WERI-Rb-1 (cell line): Measurements from ENCODE around the gene JSRP1.

Experiments used
- DNase-seq: peaks from one replicate; pipeline ENCODE4 v3.0.0-alpha.2; 2020
- H3K27ac ChIP-seq: fragments of 250-450 bp; sonication (Bioruptor Pico); 2 replicates; pipeline ENCODE4 v1.5.1; 2020; ENCODE audit warnings: mild to moderate bottlenecking, moderate library complexity
- H3K27me3 ChIP-seq: fragments of 250-450 bp; sonication (Bioruptor Pico); 2 replicates; pipeline ENCODE4 v1.5.1; 2021; ENCODE audit warnings: mild to moderate bottlenecking, low read depth, moderate library complexity; ENCODE audit not compliant: insufficient read depth, severe bottlenecking
- H3K36me3 ChIP-seq: fragments of 250-450 bp; sonication (Bioruptor Pico); 2 replicates; pipeline ENCODE4 v1.5.1; 2020; ENCODE audit warnings: mild to moderate bottlenecking, moderate library complexity
- H3K4me3 ChIP-seq: 2 replicates; pipeline ENCODE4 v1.5.1; 2011; ENCODE audit warnings: low read depth, mild to moderate bottlenecking, control low read depth, low read length
- H3K9me3 ChIP-seq: fragments of 250-450 bp; sonication (Bioruptor Pico); 2 replicates; pipeline ENCODE4 v1.5.1; 2021; ENCODE audit warnings: mild to moderate bottlenecking, moderate library complexity; ENCODE audit not compliant: severe bottlenecking
- TF ChIP-seq, protein P1 (sequence below): IDR thresholded peaks from 2 replicates; pipeline ENCODE4 v1.5.1; 2011; ENCODE audit warnings: low read depth, mild to moderate bottlenecking, control low read depth, inconsistent platforms, low read length

Gene JSRP1, protein sequence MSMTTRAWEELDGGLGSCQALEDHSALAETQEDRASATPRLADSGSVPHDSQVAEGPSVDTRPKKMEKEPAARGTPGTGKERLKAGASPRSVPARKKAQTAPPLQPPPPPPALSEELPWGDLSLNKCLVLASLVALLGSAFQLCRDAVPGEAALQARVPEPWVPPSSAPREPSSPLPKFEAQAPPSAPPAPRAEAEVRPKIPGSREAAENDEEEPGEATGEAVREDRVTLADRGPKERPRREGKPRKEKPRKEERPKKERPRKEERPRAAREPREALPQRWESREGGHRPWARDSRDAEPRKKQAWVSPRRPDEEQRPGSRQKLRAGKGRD

GRCh38 chr19:2255982-2256685 is at the start of gene JSRP1:
JSRP1 (minus strand) TSS chr19:2256417; CDS start chr19:2255314, 1,103 bp downstream.
- Histone ChIP-seq H3K27me3 (no peaks in the 10 kb centered on the region), H3K36me3 (peaks cover 6% of the 10 kb centered on the region), H3K9me3 (no peaks in the 10 kb centered on the region), H3K27ac (no peak within 1 kb of the TSS), H3K4me3 (no peak within 1 kb of the TSS)
- TF ChIP-seq, protein P1, sequence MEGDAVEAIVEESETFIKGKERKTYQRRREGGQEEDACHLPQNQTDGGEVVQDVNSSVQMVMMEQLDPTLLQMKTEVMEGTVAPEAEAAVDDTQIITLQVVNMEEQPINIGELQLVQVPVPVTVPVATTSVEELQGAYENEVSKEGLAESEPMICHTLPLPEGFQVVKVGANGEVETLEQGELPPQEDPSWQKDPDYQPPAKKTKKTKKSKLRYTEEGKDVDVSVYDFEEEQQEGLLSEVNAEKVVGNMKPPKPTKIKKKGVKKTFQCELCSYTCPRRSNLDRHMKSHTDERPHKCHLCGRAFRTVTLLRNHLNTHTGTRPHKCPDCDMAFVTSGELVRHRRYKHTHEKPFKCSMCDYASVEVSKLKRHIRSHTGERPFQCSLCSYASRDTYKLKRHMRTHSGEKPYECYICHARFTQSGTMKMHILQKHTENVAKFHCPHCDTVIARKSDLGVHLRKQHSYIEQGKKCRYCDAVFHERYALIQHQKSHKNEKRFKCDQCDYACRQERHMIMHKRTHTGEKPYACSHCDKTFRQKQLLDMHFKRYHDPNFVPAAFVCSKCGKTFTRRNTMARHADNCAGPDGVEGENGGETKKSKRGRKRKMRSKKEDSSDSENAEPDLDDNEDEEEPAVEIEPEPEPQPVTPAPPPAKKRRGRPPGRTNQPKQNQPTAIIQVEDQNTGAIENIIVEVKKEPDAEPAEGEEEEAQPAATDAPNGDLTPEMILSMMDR: no peak
- no peak for DNase-seq

DNA sequence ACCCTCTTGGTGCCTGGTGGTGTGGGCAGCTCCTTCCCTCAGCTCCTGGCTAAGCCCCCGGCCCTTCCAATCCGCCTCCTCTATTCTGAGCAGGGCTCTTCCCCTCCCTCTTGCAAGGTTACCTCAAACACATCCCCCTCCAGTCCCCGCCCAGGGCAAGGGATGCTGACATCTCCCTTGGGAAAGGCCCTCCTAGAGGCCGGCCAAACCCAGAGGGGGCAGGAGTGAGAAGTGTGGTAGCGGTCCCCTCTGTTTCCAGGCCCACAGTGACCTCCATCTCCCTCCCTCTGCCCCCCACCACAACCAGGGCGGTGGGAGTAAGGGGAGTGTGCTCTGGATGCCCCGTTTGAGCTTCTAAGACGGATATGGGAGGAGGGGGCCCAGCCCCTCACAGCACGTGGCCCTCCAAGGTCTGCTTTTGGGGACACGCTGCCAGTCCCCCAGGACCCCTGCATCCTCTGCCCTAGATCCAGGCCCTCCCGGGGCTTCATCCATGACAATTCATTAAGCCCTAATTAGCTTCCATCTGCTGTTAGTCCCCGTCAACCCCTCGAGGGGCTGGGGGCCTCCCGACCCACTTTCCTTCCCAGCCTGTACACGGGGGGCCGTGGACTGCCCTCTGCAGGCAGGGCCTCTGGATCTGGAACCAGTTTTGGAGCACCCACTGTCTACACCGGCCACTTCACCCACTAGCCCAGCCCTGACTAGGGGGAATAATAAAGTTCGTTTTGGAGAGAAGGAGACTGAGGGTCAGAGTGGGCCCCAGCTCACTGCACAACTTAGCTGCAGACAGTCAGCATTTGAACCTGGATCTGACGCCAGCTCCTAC is 49.4 kb upstream of the JSRP1 start:
- peaks cover 7% of the 10 kb centered on the region for H3K9me3 ChIP-seq
- no peak for DNase-seq
- TF ChIP-seq, protein P1: no peak
- peak overlapping the region; percentile 11; the same call in 1 of the 2 replicates for H3K27ac ChIP-seq
- H3K27me3 ChIP-seq: no peaks in the 10 kb centered on the region
- H3K4me3 ChIP-seq: no peak overlapping the region
- no peaks in the 10 kb centered on the region for H3K36me3 ChIP-seq

DNA sequence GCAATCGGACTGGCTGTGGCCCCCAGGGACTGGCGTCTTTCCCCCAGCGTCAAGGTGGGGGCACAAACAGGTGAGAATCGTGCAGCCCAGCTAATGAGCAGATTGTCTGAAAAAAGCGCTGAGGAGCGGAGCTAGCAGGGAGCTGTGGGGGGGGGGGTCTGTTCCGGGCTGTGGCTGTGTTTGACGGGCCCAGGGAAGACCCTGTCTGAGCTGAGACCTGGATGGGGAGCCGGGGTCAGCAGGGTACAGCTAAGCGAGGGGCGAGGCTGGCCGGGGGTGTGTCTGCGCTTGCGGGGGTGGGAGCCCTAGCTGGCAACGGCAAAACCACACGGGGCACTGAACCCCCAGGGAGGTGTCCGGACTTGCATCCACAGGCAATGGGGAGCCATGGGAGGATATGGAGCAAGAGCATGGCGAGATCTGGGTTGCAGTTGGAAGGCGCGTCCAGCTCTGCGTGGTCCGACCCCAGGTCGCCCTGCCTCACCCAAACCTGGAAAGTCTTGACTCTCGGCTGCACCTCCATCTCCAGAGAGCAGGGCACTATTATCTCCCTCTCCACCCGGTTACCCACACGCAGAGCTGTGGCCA is 47.1 kb upstream of the JSRP1 start:
- H3K9me3 ChIP-seq: peaks cover 7% of the 10 kb centered on the region
- H3K27ac ChIP-seq: peak overlapping the region; percentile 56; the same call in 1 of the 2 replicates
- TF ChIP-seq, protein P1: no peak
- H3K36me3 ChIP-seq: no peaks in the 10 kb centered on the region
- H3K4me3 ChIP-seq: no peak overlapping the region
- DNase-seq: no peak
- H3K27me3 ChIP-seq: no peaks in the 10 kb centered on the region

DNA sequence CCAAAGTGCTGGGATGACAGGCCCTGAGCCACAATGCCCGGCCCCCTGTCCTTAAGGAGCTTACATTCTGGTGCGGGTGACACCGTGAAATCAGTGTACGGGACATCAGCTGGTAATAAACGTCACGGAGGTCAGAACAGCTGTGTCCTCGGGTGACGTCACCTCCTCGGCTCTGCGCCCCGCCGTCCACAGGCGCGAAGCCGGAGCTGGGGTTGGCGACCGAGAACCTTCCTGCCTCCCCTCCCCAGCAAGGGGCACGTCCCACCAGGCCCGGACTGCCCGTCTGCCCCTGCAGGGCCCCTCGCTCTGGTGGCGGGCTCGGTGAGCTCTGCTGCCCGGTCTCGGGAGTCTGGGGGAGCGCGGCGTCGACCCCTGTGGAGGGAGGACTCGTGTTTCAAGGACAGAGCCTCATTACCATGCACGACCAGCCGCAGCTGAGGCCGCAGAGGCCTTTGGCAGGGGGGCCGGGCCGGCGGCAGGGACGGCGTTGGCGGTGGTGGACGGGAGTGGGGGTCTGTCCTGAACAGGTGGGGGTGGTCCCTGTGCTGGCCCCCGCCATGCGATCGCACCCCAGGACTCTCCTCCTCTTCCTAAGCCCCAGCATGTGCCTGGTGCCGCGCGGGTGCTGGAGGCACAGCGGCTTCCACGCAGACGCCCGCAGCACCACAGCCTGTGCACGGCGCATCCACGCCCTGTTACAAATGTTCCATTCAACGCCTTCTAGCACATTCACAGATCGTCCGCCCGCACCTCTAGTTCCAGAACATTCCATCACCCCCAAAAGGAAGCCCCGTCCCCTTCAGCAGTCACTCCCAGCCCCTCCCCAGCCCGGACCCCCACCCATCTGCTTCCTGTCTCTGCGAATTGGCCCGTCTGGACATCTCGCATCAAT is 46.3 kb upstream of the JSRP1 start:
- no peaks in the 10 kb centered on the region for H3K36me3 ChIP-seq
- H3K27ac ChIP-seq: peak overlapping the region; percentile 42; the same call in 1 of the 2 replicates
- DNase-seq: no peak
- TF ChIP-seq, protein P1: no peak
- H3K9me3 ChIP-seq: peaks cover 7% of the 10 kb centered on the region
- no peak overlapping the region for H3K4me3 ChIP-seq
- H3K27me3 ChIP-seq: no peaks in the 10 kb centered on the region

GRCh38 chr19:2300533-2300932 is 44.3 kb upstream of the JSRP1 start:
- Histone ChIP-seq H3K36me3 (no peaks in the 10 kb centered on the region), H3K27me3 (no peaks in the 10 kb centered on the region), H3K4me3 (no peak overlapping the region), H3K9me3 (peaks cover 7% of the 10 kb centered on the region), H3K27ac (peak overlapping the region; percentile 58)
- TF ChIP-seq, protein P1: no peak
- no peak for DNase-seq
